AG04450 (cell line): ENCODE results near the gene ZEB2. TPM values are rescaled to one million over a fixed set of nuclear protein-coding genes. Genes with fewer than 3 reads are reported as not detected.

Experiments
- CTCF ChIA-PET: fragments of 300-600, 350-600 bp; formaldehyde crosslinking; extraction: SDS; loops from one replicate; lab custom pipeline; 2022; ENCODE audit warnings: antibody characterized with exemption, inconsistent platforms; lab: Charles Lee
- POLR2A ChIA-PET: fragments of 350-600 bp; formaldehyde crosslinking; extraction: SDS; loops from one replicate; lab custom pipeline; 2021; ENCODE audit warnings: antibody characterized with exemption, inconsistent platforms; lab: Yijun Ruan, JAX
- DNase-seq: peaks from one replicate; pipeline ENCODE4 v3.0.0-alpha.2; 2011; ENCODE audit warnings: low read depth, low spot score
- H3K27ac ChIP-seq: one replicate; pipeline ENCODE4 v1.5.1; 2012; ENCODE audit warnings: low read depth, low read length, control low read depth
- H3K27me3 ChIP-seq: one replicate; pipeline ENCODE4 v1.6.0; 2012; ENCODE audit warnings: low read length; ENCODE audit not compliant: control insufficient read depth, insufficient read depth
- H3K4me3 ChIP-seq: 2 replicates; pipeline ENCODE4 v1.5.1; 2011; ENCODE audit warnings: mild to moderate bottlenecking, low read depth, low read length, control low read depth
- H3K9me3 ChIP-seq: 2 replicates; pipeline ENCODE4 v1.5.1; 2012; ENCODE audit warnings: low read length; ENCODE audit not compliant: control insufficient read depth, insufficient read depth
- polyA plus RNA-seq: library from polyadenylated mRNA; depleted of rRNA; stranded (reverse); fragments of >200 nt; gene quantifications from 2 replicates; pipeline ENCODE4 v1.2.3, GENCODE V29; 2011
- TF ChIP-seq, protein P1 (sequence below): IDR thresholded peaks from 2 replicates; pipeline ENCODE4 v1.5.1; 2011; ENCODE audit warnings: low read depth, low read length, control low read depth, inconsistent platforms

ZEB2 gene
- polyA plus RNA-seq, 1 experiment, result 41.7 TPM

DNA sequence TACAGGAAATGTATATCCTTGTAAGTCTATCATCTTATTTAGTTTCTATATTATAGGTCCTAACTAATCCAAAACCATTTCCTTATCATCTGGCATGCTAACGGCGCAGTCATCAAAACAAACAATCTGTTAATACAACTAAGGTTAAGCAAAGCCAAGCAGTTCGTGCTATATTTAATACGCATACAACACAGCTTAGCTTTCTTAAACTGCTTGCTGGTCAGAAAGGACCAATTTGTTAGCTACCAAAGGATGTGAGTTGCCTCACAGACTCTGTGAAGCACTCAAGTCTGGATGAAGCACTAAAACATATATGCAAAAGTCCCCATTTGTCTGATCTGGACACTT, 67.0 kb downstream of the ZEB2 start:
- TF ChIP-seq, protein P1, sequence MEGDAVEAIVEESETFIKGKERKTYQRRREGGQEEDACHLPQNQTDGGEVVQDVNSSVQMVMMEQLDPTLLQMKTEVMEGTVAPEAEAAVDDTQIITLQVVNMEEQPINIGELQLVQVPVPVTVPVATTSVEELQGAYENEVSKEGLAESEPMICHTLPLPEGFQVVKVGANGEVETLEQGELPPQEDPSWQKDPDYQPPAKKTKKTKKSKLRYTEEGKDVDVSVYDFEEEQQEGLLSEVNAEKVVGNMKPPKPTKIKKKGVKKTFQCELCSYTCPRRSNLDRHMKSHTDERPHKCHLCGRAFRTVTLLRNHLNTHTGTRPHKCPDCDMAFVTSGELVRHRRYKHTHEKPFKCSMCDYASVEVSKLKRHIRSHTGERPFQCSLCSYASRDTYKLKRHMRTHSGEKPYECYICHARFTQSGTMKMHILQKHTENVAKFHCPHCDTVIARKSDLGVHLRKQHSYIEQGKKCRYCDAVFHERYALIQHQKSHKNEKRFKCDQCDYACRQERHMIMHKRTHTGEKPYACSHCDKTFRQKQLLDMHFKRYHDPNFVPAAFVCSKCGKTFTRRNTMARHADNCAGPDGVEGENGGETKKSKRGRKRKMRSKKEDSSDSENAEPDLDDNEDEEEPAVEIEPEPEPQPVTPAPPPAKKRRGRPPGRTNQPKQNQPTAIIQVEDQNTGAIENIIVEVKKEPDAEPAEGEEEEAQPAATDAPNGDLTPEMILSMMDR, result no peak
- no peak overlapping the region for H3K27ac ChIP-seq
- no peaks in the 10 kb centered on the region for H3K9me3 ChIP-seq
- CTCF ChIA-PET, result interaction anchor here (0.9 to 1.0 kb wide), 2 partner anchors 11 to 34 kb away, joined by 3 read pairs; no protein-coding TSS in a partner anchor
- H3K4me3 ChIP-seq, result peak overlapping the region; percentile 43
- POLR2A ChIA-PET, result no interaction called here
- no peak for DNase-seq
- no peaks in the 10 kb centered on the region for H3K27me3 ChIP-seq

DNA sequence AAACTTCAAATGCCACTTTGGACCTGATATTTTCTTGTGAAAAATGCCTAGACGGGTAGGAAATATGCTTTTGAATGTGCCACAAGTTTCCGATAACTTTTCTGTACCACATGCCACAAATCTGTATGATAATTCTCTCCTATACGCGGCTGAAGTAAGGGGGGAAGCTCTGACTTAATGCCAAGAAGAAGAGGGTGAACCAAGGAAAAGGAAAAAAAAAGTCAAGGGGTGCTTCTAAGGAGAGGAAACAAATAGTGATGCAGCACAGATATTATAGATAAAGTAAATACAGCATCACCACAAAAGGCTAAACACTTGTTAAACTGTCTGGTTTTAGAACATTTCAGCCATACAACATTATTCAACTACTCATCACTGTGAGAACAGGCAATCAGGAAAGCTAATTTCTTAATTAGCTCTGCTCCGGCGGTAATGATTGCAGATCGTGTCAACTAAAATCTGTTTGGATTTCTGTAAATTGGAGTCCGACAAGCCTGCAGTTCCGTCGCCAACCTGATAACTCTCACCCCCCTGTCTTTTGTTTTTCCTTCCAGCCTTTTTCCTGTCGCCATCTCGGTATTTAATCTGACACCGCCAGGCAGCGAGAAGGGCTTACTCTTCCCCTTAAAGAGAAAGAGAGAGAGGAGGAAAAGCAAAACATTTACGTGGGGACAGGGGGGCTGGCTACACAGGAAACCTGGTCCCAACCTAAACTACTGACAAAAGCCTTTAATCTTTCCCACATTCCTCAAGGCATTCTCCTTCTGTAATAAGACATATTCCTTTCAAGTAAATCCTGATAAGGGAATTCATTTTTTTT, 67.5 kb downstream of the ZEB2 start:
- Histone ChIP-seq H3K4me3 (peak overlapping the region; percentile 43), H3K9me3 (no peaks in the 10 kb centered on the region), H3K27ac (peak overlapping the region; percentile 60), H3K27me3 (no peaks in the 10 kb centered on the region)
- ChIA-PET POLR2A (no interaction called here), CTCF (interaction anchor here (0.7 to 0.9 kb wide), 3 partner anchors 34 to 908 kb away, joined by 3 read pairs; no protein-coding TSS in a partner anchor)
- TF ChIP-seq, protein P1, result peak; percentile 44
- no peak for DNase-seq

DNA sequence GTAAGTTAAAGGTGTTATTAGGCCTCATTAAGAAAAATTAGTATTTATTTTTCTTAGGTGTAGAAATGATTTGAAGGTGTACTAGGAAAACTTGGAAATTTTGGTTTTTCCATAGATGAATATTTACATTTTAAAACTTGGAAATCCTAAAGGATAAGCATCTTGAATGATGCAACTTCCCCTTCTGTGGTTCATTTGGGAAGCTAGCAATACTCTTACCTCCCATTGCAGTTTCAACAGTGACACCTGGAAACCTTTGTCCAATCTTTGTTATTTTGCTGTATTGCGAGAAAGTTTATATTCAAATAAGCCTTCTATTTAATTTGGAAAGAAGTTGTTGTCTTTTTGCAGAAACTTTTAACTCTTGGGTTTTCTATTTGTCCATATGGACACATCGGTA, 68.5 kb downstream of the ZEB2 start:
- no peak overlapping the region for H3K4me3 ChIP-seq
- no peak overlapping the region for H3K27ac ChIP-seq
- no peaks in the 10 kb centered on the region for H3K9me3 ChIP-seq
- POLR2A ChIA-PET, result no interaction called here
- no peak for DNase-seq
- CTCF ChIA-PET, result interaction anchor here (0.8 to 1.3 kb wide), 2 partner anchors 907 to 939 kb away, joined by 3 read pairs; no protein-coding TSS in a partner anchor
- TF ChIP-seq, protein P1, result no peak
- no peaks in the 10 kb centered on the region for H3K27me3 ChIP-seq

DNA sequence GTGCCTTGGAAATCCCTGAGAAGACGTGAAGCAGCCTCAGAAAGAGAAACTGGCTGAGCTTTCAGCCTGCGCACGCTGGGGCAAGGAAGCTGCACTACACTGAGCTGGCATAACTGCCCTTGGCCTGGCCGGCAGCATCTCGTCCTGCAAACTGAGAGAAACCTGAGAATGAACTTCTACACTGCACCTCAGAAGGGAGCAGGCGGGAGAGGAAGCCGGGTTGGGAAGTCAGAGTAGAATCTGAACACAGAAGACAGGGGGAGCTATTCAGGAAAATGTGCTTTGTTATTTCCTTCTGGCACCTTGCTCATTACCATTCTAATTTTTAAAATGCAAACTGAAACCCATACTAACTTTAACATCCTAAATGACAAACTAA, 70.9 kb downstream of the ZEB2 start:
- no peak for DNase-seq
- POLR2A ChIA-PET, result no interaction called here

More for the DNA sequence above, 70.9 kb downstream of the ZEB2 start:
- TF ChIP-seq, protein P1, result peak; percentile 28; the same call in 1 of the 2 replicates
- Histone ChIP-seq H3K9me3 (no peaks in the 10 kb centered on the region), H3K4me3 (no peak overlapping the region), H3K27ac (no peak overlapping the region), H3K27me3 (no peaks in the 10 kb centered on the region)
- CTCF ChIA-PET, result interaction anchor here (1.0 to 1.7 kb wide), 4 partner anchors 10 to 1304 kb away, joined by 3 to 8 read pairs (median 4); no protein-coding TSS in a partner anchor
